T-cell (primary cell): Measurements from ENCODE around the gene GNAO1. TPM values are rescaled to one million over a fixed set of nuclear protein-coding genes. Genes with fewer than 3 reads are reported as not detected.

Experiments used
- ATAC-seq, 4 experiments: fragments of 200-7000 bp in 3 of 4; fragments of 150-1000 bp in 1 of 4; cut with Tn5 transposase; replicated peaks in 1 of 4; 1 replicate in 3 of 4; 2 replicates in 1 of 4; pipeline ENCODE4 v1.10.0; 2021; ENCODE audit warnings: moderate library complexity in 3 of 4, mild to moderate bottlenecking in 2 of 4, moderate number of reproducible peaks in 1 of 4
- CTCF ChIA-PET, 2 donors: fragments of 300-600 bp; sonication (Branson Sonifier 250); formaldehyde crosslinking; loops; one replicate each; lab custom pipeline; 2022; ENCODE audit warnings: antibody characterized with exemption in 2 of 2; lab: Charles Lee
- POLR2A ChIA-PET, 2 donors: fragments of 300-600 bp; sonication (Branson Sonifier 250); formaldehyde crosslinking; loops; one replicate each; lab custom pipeline; 2022; ENCODE audit warnings: antibody characterized with exemption in 2 of 2; lab: Charles Lee
- DNase-seq, 35 experiments: peaks; one replicate each; pipeline versions ENCODE4 v3.0.0 to v3.0.0-alpha.2; 2013 to 2023
- H3K27ac ChIP-seq: one replicate; pipeline ENCODE4 v1.5.1; 2013; ENCODE audit warnings: low read length
- H3K27me3 ChIP-seq, 2 experiments: replicated peaks in 1 of 2; 1 replicate in 1 of 2; 2 replicates in 1 of 2; pipeline versions ENCODE4 v1.6.1 to v1.7.0; 2013; ENCODE audit warnings: low read length in 1 of 2, mixed read lengths in 1 of 2; ENCODE audit not compliant: control insufficient read depth in 2 of 2, insufficient read depth in 2 of 2; ENCODE audit errors: extremely low read depth in 1 of 2
- H3K36me3 ChIP-seq, 2 donors: 1 replicate in 1 of 2; 2 replicates in 1 of 2; pipeline versions ENCODE4 v1.6.1 to v1.7.0; 2013; ENCODE audit warnings: low read length in 1 of 2; ENCODE audit not compliant: control insufficient read depth in 2 of 2, insufficient read depth in 1 of 2; ENCODE audit errors: extremely low read depth in 1 of 2
- H3K4me1 ChIP-seq, 2 experiments: 1 replicate in 1 of 2; 2 replicates in 1 of 2; pipeline versions ENCODE4 v1.6.1 to v1.7.0; 2013; ENCODE audit warnings: low read length in 2 of 2, mixed read lengths in 1 of 2; ENCODE audit not compliant: insufficient read depth in 2 of 2, control insufficient read depth in 1 of 2; ENCODE audit errors: extremely low read depth in 1 of 2
- H3K4me3 ChIP-seq, 2 donors: 1 replicate in 1 of 2; 2 replicates in 1 of 2; pipeline versions ENCODE4 v1.5.1 to v1.7.0; 2013; ENCODE audit warnings: mild to moderate bottlenecking in 2 of 2, low read length in 1 of 2, moderate library complexity in 1 of 2; ENCODE audit not compliant: control insufficient read depth in 1 of 2; ENCODE audit errors: extremely low read depth in 1 of 2
- H3K9me3 ChIP-seq: 2 replicates; pipeline ENCODE4 v1.7.0; 2013
- H3K27ac Mint-ChIP-seq, 2 donors: one replicate each; pipeline ENCODE4 v1.8.0; 2020 to 2021; ENCODE audit warnings: mild to moderate bottlenecking in 2 of 2, mixed read lengths in 2 of 2
- H3K27me3 Mint-ChIP-seq, 2 donors: one replicate each; pipeline ENCODE4 v1.8.0; 2021 to 2022; ENCODE audit warnings: mixed read lengths in 2 of 2
- H3K36me3 Mint-ChIP-seq: one replicate; pipeline ENCODE4 v1.8.0; 2021; ENCODE audit warnings: mixed read lengths
- H3K4me1 Mint-ChIP-seq, 3 donors: one replicate each; pipeline ENCODE4 v1.8.0; 2020 to 2022; ENCODE audit warnings: mixed read lengths in 3 of 3, mild to moderate bottlenecking in 1 of 3
- H3K4me3 Mint-ChIP-seq, 3 donors: one replicate each; pipeline ENCODE4 v1.8.0; 2020 to 2022; ENCODE audit warnings: mild to moderate bottlenecking in 3 of 3, mixed read lengths in 3 of 3, moderate library complexity in 3 of 3
- H3K9me3 Mint-ChIP-seq, 3 donors: one replicate each; pipeline ENCODE4 v1.8.0; 2020 to 2022; ENCODE audit warnings: mixed read lengths in 3 of 3
- WGBS: methylation state at CpG from one replicate; pipeline ENCODE4 v1.1.5; 2013; ENCODE audit warnings: missing lambda C conversion rate; ENCODE audit not compliant: insufficient coverage; 5-methylcytosine and 5-hydroxymethylcytosine counted together
- total RNA-seq, 35 experiments: library from RNA in 6 of 35; stranded (reverse) in 6 of 35; fragments of 120-200 nt in 1 of 35; gene quantifications; one replicate each; pipeline versions ENCODE4 v1.2.1 to v1.2.4 and lab custom pipeline; 2013 to 2026

The GNAO1 gene
- total RNA-seq, 5 donors from 2014 or later (not counting 1 experiment from before 2014, with no cell fraction given), result 3.9 to 14.2 (median 12.6) TPM

- ATAC-seq (no peak), DNase-seq (no peak)
- ChIA-PET POLR2A (no interaction called here), CTCF (no interaction called here)
- no CpG with 5 or more reads among the region's 2 CpGs for WGBS
- no peaks in the 10 kb centered on the region for H3K27me3 ChIP-seq
- no peak overlapping the region for H3K27ac ChIP-seq
- no peaks in the 10 kb centered on the region for H3K9me3 Mint-ChIP-seq
- H3K4me1 Mint-ChIP-seq, result peaks cover 0 to 16% (median 4%) of the 10 kb centered on the region in 3 donors
- H3K4me3 Mint-ChIP-seq, result no peak overlapping the region
- H3K27me3 Mint-ChIP-seq, result no peaks in the 10 kb centered on the region
- H3K4me1 ChIP-seq, result no peaks in the 10 kb centered on the region
- H3K27ac Mint-ChIP-seq, result no peak overlapping the region
- peaks cover 7 to 37% of the 10 kb centered on the region in 2 donors for H3K36me3 ChIP-seq
- no peaks in the 10 kb centered on the region for H3K9me3 ChIP-seq
- H3K4me3 ChIP-seq, result no peak overlapping the region
- peaks cover 55% of the 10 kb centered on the region for H3K36me3 Mint-ChIP-seq
These were observed 207.8 kb downstream of the GNAO1 start for GRCh38 chr16:56399047-56399446.

GRCh38 chr16:56399486-56399885 lies 208.2 kb downstream of the GNAO1 start:
- ChIA-PET POLR2A (no interaction called here), CTCF (interaction anchor here in 1 of 2 donors (0.7 kb wide), 1 partner anchor 20 kb away, joined by 4 read pairs; no protein-coding TSS in a partner anchor)
- H3K4me1 ChIP-seq, result no peaks in the 10 kb centered on the region
- Mint-ChIP-seq H3K9me3 (no peaks in the 10 kb centered on the region), H3K4me3 (no peak overlapping the region), H3K27ac (no peak overlapping the region), H3K27me3 (no peaks in the 10 kb centered on the region), H3K4me1 (peaks cover 0 to 14% (median 3%) of the 10 kb centered on the region in 3 donors), H3K36me3 (peaks cover 56% of the 10 kb centered on the region)
- no CpG with 5 or more reads among the region's 2 CpGs for WGBS
- DNase-seq, result no peak
- no peaks in the 10 kb centered on the region for H3K9me3 ChIP-seq
- H3K4me3 ChIP-seq, result no peak overlapping the region
- H3K27me3 ChIP-seq, result no peaks in the 10 kb centered on the region
- peaks cover 9 to 41% of the 10 kb centered on the region in 2 donors for H3K36me3 ChIP-seq
- no peak for ATAC-seq
- H3K27ac ChIP-seq, result no peak overlapping the region

GRCh38 chr16:56400458-56400857 lies 209.2 kb downstream of the GNAO1 start:
- Histone ChIP-seq H3K9me3 (no peaks in the 10 kb centered on the region), H3K36me3 (peaks cover 12 to 48% of the 10 kb centered on the region in 2 donors), H3K4me3 (no peak overlapping the region), H3K4me1 (no peaks in the 10 kb centered on the region), H3K27ac (no peak overlapping the region), H3K27me3 (no peaks in the 10 kb centered on the region)
- H3K4me1 Mint-ChIP-seq, result peaks cover 0 to 11% (median 3%) of the 10 kb centered on the region in 3 donors
- no peak for DNase-seq
- ChIA-PET CTCF (no interaction called here), POLR2A (no interaction called here)
- no peak for ATAC-seq
- peaks cover 61% of the 10 kb centered on the region for H3K36me3 Mint-ChIP-seq
- H3K27ac Mint-ChIP-seq, result no peak overlapping the region
- no peak overlapping the region for H3K4me3 Mint-ChIP-seq
- H3K27me3 Mint-ChIP-seq, result no peaks in the 10 kb centered on the region
- WGBS, result 92% methylated on average over 5 of the region's 5 CpGs
- no peaks in the 10 kb centered on the region for H3K9me3 Mint-ChIP-seq

- H3K9me3 ChIP-seq, result no peaks in the 10 kb centered on the region
- no peak overlapping the region for H3K27ac ChIP-seq
- H3K4me1 Mint-ChIP-seq, result peaks cover 0 to 6% (median 0%) of the 10 kb centered on the region in 3 donors
- ChIA-PET CTCF (no interaction called here), POLR2A (no interaction called here)
- peaks cover 54% of the 10 kb centered on the region for H3K36me3 Mint-ChIP-seq
- no peak overlapping the region for H3K27ac Mint-ChIP-seq
- DNase-seq (peak in 2 of 35 experiments; percentile 5 to 9), ATAC-seq (peak in 1 of 4 experiments; percentile 47)
- no peaks in the 10 kb centered on the region for H3K27me3 ChIP-seq
- H3K9me3 Mint-ChIP-seq, result no peaks in the 10 kb centered on the region
- 94% methylated on average over 5 of the region's 5 CpGs for WGBS
- no peak overlapping the region for H3K4me3 ChIP-seq
- H3K4me3 Mint-ChIP-seq, result no peak overlapping the region
- H3K27me3 Mint-ChIP-seq, result no peaks in the 10 kb centered on the region
- peaks cover 12 to 51% of the 10 kb centered on the region in 2 donors for H3K36me3 ChIP-seq
- H3K4me1 ChIP-seq, result no peaks in the 10 kb centered on the region
These were observed 210.2 kb downstream of the GNAO1 start for GRCh38 chr16:56401482-56401881.

- no peaks in the 10 kb centered on the region for H3K4me1 ChIP-seq
- H3K27me3 ChIP-seq, result no peaks in the 10 kb centered on the region
- ChIA-PET CTCF (interaction anchor here (0.7 kb wide), 2 partner anchors 40 to 389 kb away, joined by 3 to 10 read pairs; no protein-coding TSS in a partner anchor), POLR2A (interaction anchor here in 1 of 2 donors (0.7 kb wide), 1 partner anchor 31 kb away, joined by 4 read pairs; no protein-coding TSS in a partner anchor)
- Mint-ChIP-seq H3K9me3 (no peaks in the 10 kb centered on the region), H3K27ac (no peak overlapping the region), H3K4me3 (no peak overlapping the region), H3K4me1 (no peaks in the 10 kb centered on the region), H3K27me3 (no peaks in the 10 kb centered on the region), H3K36me3 (peaks cover 50% of the 10 kb centered on the region)
- H3K4me3 ChIP-seq, result no peak overlapping the region
- H3K36me3 ChIP-seq, result peaks cover 12 to 56% of the 10 kb centered on the region in 2 donors
- H3K27ac ChIP-seq, result no peak overlapping the region
- WGBS, result no CpG with 5 or more reads among the region's 4 CpGs
- no peak for DNase-seq
- no peaks in the 10 kb centered on the region for H3K9me3 ChIP-seq
- ATAC-seq, result no peak
These were observed 214.8 kb downstream of the GNAO1 start for GRCh38 chr16:56405977-56406672.
